Suppressor macrophage treated with lipopolysaccharide for 1 hour (primary cell): ENCODE measurements around the gene PKMYT1.
"Not testable (repeated sequence)": the region's sequence is repeated elsewhere in the genome, so short reads cannot be mapped to it uniquely, and the experiment has no call there.

Experiments
- DNase-seq, 3 donors: peaks; one replicate each; pipeline ENCODE4 v3.0.0-alpha.2; 2020 to 2022

The PKMYT1 gene

DNA sequence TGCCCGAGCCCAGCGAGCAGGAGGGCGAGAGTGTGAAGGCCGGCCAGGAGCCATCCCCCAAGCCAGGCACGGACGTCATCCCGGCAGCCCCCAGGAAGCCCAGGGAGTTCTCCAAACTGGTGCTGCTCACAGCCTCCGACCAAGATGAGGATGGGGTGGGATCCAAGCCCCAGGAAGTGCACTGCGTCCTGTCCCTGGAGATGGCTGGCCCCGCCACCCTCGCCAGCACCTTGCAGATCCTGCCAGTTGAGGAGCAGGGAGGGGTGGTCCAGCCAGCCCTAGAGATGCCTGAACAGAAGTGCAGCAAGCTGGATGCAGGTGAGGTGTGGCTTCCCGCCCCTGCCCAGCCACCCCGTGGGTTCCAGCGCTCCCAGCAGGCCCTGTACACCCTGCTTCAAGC is 50.6 kb downstream of the PKMYT1 start:
- no peak for DNase-seq

DNA sequence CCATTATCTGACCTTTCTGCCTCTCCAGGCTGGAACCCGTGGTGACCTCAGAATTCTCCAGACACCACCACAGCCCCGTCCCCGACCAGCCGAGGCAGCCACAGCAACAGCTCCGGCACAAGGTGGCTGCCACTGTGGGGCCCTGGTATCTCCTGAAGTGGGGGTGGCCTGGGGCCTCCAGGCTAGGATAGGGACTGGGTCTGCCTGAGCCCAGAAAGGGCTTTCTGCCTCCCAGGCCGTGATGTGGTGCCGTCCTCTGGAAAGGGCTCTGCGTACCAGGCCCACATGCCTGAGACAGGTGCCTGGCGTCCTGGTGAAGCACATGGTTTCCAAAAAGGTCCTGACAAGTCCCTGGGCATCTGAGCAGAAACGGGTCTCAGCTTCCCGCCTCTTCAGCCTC is 51.5 kb downstream of the PKMYT1 start:
- DNase-seq = no peak

DNA sequence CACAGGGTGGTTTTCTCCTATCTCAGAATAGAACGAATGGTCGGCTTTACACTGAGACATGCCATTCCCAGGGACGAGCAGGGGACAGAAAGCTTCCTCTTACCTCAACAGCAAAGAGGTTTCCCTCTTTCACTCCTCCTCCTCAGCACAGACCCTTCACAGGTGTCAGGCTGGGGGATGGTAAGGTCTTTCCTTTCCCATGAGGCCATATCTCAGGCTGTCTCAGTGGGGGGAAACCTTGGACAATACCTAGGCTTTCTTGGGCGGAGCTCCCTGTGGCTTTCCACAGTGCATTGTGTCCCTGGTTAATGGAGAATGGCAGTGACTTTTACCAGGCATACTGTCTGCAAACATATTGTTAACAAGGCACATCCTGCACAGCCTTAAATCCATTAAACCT is 52.1 kb downstream of the PKMYT1 start:
- DNase-seq = not testable (repeated sequence)

DNA sequence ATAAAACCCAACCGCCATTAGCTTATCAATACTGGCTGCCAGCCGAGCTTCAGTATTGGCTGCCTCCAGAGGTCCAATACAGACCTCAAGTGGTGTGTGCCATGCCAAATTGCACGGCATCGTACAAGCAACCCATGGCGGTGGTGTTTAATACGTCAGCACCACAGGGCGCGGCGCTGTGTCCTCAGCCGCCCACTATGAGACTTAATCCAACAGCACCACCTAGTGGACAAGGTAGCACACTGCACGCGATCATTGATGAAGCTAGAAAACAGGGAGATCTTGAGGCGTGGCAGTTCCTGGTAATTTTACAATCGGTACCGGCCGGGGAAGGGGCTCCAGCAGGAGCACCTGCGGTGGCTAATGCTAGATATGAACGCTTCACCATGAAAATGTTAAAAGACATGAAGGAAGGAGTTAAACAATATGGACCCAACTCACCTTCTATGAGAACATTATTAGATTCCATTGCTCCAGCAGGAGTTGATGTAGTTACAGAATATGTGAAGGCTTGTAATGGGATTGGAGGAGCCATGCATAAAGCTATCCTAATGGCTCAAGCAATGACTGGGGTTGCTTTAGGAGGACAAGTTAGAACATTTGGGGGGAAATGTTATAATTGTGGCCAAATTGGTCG is 53.1 kb downstream of the PKMYT1 start:
- DNase-seq = peak; percentile 94 to 97 (median 94)

DNA sequence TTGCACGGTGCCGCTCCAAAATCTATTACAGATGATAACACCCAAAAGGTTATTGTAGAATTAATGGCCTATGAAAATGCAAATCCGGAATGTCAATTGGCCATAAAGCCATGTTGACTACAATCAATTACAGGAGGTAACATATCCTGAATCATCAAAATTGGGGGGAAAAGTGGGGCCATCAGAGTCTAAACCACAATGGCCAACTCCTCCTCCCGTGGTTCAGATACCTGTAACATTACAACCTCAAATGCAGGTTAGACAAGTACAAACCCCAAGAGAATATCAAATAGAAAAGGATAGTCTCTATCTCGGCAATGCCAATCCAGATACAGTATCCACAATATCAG is 53.6 kb downstream of the PKMYT1 start:
- DNase-seq = no peak

DNA sequence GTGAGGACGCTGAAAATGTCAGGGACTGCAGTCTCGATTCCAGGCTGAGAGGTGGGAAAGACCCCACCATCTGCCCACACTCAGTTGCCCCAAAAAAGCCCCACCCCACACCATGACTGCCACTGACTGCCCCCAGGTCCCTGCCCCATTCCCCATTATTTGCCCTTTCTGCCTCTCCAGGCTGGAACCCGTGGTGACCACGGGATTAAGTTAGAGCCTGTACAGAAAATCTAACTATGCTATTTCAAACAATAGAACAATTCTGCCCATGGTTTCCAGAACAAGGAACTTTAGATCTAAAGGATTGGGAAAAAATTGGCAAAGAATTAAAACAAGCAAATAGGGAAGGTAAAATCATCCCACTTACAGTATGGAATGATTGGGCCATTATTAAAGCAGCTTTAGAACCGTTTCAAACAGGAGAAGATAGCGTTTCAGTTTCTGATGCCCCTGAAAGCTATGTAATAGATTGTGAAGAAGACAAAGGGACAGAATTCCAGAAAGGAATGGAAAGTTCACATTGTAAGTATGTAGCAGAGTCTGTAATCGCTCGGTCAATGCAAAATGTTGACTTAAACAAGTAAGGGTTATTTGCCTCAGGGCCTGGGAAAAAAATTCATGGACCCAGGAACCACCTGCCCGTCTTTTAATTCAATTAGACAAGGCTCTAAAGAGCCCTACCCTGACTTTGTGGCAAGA is 54.1 kb downstream of the PKMYT1 start:
- no peak for DNase-seq

DNA sequence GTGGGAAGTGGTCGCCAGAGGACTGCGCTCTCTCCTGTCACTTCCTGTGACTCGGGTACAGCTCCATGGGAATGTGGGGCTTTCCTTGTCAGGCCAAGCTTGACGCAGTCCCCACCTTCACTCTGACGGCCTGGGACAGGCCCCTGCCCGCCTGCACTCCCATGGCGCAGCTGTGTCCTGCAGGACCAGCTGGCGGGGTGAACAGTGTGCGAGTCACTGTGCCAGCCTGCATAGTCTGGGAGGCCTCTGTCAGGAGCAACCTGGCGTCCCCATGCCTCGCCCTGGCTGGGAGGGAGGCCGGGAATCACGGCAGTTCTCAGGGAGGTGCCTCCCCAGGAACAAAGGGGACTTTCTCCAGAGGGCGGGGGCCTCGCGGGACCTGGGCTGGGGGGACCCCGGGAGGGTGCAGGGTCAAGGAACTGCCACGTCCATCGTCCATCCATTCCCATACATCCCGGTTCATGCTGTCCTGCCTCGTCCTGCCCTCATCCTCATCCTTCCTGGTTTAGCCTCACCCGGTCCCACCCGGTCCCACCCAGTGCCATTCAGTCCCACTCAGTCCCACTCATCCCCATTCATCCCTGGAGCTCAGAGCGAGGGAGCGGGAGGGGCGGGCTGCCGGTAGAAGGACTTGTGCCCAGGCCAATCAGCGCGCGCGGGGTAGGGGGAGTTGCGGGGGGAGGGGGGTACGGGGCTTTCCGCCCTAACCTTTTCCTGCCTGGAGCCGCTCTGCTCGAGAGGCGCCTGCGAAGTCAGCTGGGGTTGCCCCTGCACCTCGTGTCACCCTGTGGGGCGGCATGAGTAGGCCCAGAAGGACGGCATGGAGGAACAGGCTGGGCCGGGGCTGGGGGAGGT is 55.1 kb downstream of the PKMYT1 start:
- DNase-seq = no peak

DNA sequence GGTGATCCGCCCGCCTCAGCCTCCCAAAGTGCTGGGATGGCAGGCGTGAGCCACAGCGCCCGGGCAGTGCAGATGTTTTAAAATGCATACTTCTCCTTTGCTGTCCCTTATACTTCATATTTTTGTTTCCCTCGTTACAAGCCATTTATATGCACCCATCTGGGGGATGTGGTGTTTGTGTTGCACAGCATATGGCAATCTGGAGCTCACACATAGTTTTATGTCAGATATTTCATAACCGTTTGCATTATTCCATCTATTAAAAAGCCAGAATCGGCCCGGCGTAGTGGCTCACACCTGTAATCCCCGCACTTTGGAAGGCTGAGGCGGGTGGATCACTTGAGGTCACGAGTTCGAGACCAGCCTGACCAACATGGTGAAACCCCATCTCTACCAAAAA is 56.8 kb downstream of the PKMYT1 start:
- DNase-seq = no peak
